Neural progenitor cell (in vitro differentiated cells): ENCODE results near the gene PPP2R5C.

ENCODE experiments used
- EZH2 ChIP-seq: fragments of 200-600 bp; sonication (generic); IDR thresholded peaks from 2 replicates; pipeline ENCODE4 v1.6.1; 2017; ENCODE audit warnings: antibody characterized with exemption, mild to moderate bottlenecking, moderate library complexity
- TF ChIP-seq, protein P1 (sequence below): fragments of 200-600 bp; sonication (generic); IDR thresholded peaks from 2 replicates; pipeline ENCODE4 v1.5.1; 2017; ENCODE audit warnings: antibody characterized with exemption, mild to moderate bottlenecking

DNA sequence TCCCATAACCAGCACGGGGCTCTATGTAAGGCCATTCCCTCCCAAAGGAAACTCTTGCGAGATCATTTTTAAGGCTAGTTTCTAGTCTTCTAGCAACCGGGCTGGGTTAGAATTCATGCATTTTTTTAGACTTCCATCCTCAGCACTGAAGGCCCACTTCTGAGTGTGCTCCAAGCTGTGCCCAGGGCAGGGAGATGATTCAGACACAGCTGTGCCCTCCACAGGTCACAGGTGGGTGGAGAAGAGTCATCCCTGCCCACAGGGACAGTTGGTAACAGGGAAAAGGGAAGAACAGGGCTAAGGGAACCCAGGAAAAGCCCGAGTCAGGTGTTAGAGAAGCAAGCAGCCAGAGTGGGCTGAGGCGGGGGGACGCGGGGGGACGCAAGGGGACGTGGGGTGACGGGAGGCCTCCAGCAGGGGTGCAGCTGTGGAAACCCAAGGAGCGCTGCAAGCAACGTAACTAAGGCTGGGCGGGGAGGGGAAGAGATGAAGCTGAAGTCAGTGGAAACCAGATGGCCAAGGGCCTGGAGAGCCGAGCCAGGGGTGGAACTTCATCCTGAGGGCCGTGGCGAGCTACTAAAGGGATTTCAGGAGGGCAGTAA, 27.2 kb upstream of the PPP2R5C start:
- TF ChIP-seq, protein P1, sequence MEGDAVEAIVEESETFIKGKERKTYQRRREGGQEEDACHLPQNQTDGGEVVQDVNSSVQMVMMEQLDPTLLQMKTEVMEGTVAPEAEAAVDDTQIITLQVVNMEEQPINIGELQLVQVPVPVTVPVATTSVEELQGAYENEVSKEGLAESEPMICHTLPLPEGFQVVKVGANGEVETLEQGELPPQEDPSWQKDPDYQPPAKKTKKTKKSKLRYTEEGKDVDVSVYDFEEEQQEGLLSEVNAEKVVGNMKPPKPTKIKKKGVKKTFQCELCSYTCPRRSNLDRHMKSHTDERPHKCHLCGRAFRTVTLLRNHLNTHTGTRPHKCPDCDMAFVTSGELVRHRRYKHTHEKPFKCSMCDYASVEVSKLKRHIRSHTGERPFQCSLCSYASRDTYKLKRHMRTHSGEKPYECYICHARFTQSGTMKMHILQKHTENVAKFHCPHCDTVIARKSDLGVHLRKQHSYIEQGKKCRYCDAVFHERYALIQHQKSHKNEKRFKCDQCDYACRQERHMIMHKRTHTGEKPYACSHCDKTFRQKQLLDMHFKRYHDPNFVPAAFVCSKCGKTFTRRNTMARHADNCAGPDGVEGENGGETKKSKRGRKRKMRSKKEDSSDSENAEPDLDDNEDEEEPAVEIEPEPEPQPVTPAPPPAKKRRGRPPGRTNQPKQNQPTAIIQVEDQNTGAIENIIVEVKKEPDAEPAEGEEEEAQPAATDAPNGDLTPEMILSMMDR: no peak
- TF ChIP-seq EZH2: no peak
